H1 (cell line): ENCODE measurements around the gene FGGY. TPM values are rescaled to one million over a fixed set of nuclear protein-coding genes. Genes with fewer than 3 reads are reported as not detected.

Experiments
- CTCF ChIA-PET: fragments of 300-600 bp; sonication (Branson Sonifier 250); formaldehyde crosslinking; loops from one replicate; lab custom pipeline; 2021; ENCODE audit not compliant: partially characterized antibody; lab: Charles Lee
- POLR2A ChIA-PET: fragments of 300-600 bp; sonication (Branson Sonifier 250); formaldehyde crosslinking; loops from one replicate; lab custom pipeline; 2021; ENCODE audit warnings: inconsistent platforms; ENCODE audit not compliant: partially characterized antibody; lab: Charles Lee
- DNase-seq, 2 experiments: peaks; one replicate each; pipeline versions ENCODE4 v3.0.0 to v3.0.0-alpha.2; 2010 to 2022; ENCODE audit warnings: low spot score in 2 of 2, low read depth in 1 of 2, mixed read lengths in 1 of 2
- FAIRE-seq: peaks from 2 replicates; lab custom pipeline; 2011; peaks lifted over from hg19 to GRCh38; lab: Jason Lieb, UNC
- H2AFZ ChIP-seq: 2 replicates; pipeline ENCODE4 v1.8.1; 2012; ENCODE audit warnings: low read length, inconsistent platforms
- H2AK5ac ChIP-seq: 2 replicates; pipeline ENCODE4 v1.6.1; 2013; ENCODE audit warnings: low read depth, low read length
- H2BK120ac ChIP-seq: replicated peaks from 2 replicates; pipeline ENCODE3; 2013; ENCODE audit warnings: low read depth, low read length, inconsistent platforms
- H2BK12ac ChIP-seq: 2 replicates; pipeline ENCODE4 v1.6.1; 2013; ENCODE audit warnings: low read depth, low read length
- H2BK15ac ChIP-seq: 2 replicates; pipeline ENCODE4 v1.6.1; 2013; ENCODE audit warnings: low read length
- H2BK20ac ChIP-seq: 2 replicates; pipeline ENCODE4 v1.6.1; 2013; ENCODE audit warnings: low read length
- H2BK5ac ChIP-seq: 2 replicates; pipeline ENCODE4 v1.6.1; 2013; ENCODE audit warnings: low read depth, low read length
- H3K14ac ChIP-seq: 2 replicates; pipeline ENCODE4 v1.6.1; 2013; ENCODE audit warnings: inconsistent platforms; ENCODE audit not compliant: insufficient read length
- H3K18ac ChIP-seq: 2 replicates; pipeline ENCODE4 v1.6.1; 2013; ENCODE audit warnings: low read length; ENCODE audit errors: extremely low read depth
- H3K23ac ChIP-seq: 2 replicates; pipeline ENCODE4 v1.6.1; 2013; ENCODE audit warnings: inconsistent platforms; ENCODE audit not compliant: insufficient read length
- H3K23me2 ChIP-seq: 2 replicates; pipeline ENCODE4 v1.6.1; 2013; ENCODE audit warnings: low read depth, low read length
- H3K27ac ChIP-seq: 2 replicates; pipeline ENCODE4 v1.6.1; 2011; ENCODE audit warnings: low read depth, low read length, inconsistent platforms
- H3K27me3 ChIP-seq, 4 experiments: replicated peaks in 1 of 4; 1 replicate in 1 of 4; 2 replicates in 3 of 4; pipeline versions ENCODE4 v1.6.1 to v1.8.1; 2011 to 2013; ENCODE audit warnings: low read length in 3 of 4, mild to moderate bottlenecking in 3 of 4, inconsistent platforms in 2 of 4, mixed read lengths in 2 of 4, moderate library complexity in 1 of 4; ENCODE audit not compliant: control insufficient read depth in 3 of 4, insufficient read depth in 3 of 4; ENCODE audit errors: extremely low read depth in 1 of 4
- H3K36me3 ChIP-seq, 4 experiments: 2 replicates each; pipeline versions ENCODE4 v1.6.1 to v1.8.1; 2011 to 2013; ENCODE audit warnings: mild to moderate bottlenecking in 4 of 4, low read length in 3 of 4, moderate library complexity in 2 of 4, control low read depth in 1 of 4, inconsistent platforms in 1 of 4; ENCODE audit not compliant: insufficient read depth in 4 of 4, control insufficient read depth in 2 of 4
- H3K4ac ChIP-seq: replicated peaks from 2 replicates; pipeline ENCODE3; 2013; ENCODE audit warnings: low read length, low read depth, mixed read lengths, inconsistent platforms; ENCODE audit not compliant: insufficient read length
- H3K4me1 ChIP-seq, 4 experiments: replicated peaks in 1 of 4; 1 replicate in 1 of 4; 2 replicates in 3 of 4; pipeline versions ENCODE4 v1.6.1 to v1.8.1; 2011 to 2013; ENCODE audit warnings: low read length in 3 of 4, inconsistent platforms in 2 of 4, mixed read lengths in 1 of 4; ENCODE audit not compliant: insufficient read depth in 4 of 4, control insufficient read depth in 3 of 4
- H3K4me2 ChIP-seq, 2 experiments: 2 replicates each; pipeline versions ENCODE4 v1.6.1 to v1.8.1; 2011 to 2013; ENCODE audit warnings: low read depth in 2 of 2, low read length in 2 of 2, control low read depth in 1 of 2, inconsistent platforms in 1 of 2, mild to moderate bottlenecking in 1 of 2; ENCODE audit not compliant: insufficient read depth in 1 of 2
- H3K4me3 ChIP-seq, 4 experiments: fragments of 200-600, 300-600 bp in 1 of 4; sonication (generic), shearing (Covaris generic), sonication (Bioruptor Twin) in 1 of 4; 2 replicates each; pipeline versions ENCODE4 v1.5.1 to v1.8.1; 2011 to 2016; ENCODE audit warnings: low read length in 4 of 4, low read depth in 3 of 4, control low read depth in 2 of 4, inconsistent platforms in 2 of 4, mild to moderate bottlenecking in 2 of 4, mixed read lengths in 1 of 4, moderate library complexity in 1 of 4; ENCODE audit not compliant: insufficient read depth in 2 of 4; ENCODE audit errors: extremely low read depth in 1 of 4
- H3K56ac ChIP-seq: replicated peaks from 2 replicates; pipeline ENCODE3; 2013; ENCODE audit warnings: low read depth, mild to moderate bottlenecking, mixed read lengths, low read length, inconsistent platforms; ENCODE audit not compliant: insufficient read length
- H3K79me1 ChIP-seq: 2 replicates; pipeline ENCODE4 v1.6.1; 2013; ENCODE audit warnings: low read depth, low read length, control low read depth
- H3K79me2 ChIP-seq, 2 experiments: 2 replicates each; pipeline versions ENCODE4 v1.6.1 to v1.8.1; 2012 to 2013; ENCODE audit warnings: low read length in 2 of 2, mild to moderate bottlenecking in 2 of 2, inconsistent platforms in 1 of 2; ENCODE audit not compliant: insufficient read depth in 2 of 2, control insufficient read depth in 1 of 2
- H3K9ac ChIP-seq, 4 experiments: replicated peaks in 1 of 4; 1 replicate in 1 of 4; 2 replicates in 3 of 4; pipeline versions ENCODE4 v1.6.1 to v1.8.1; 2011 to 2013; ENCODE audit warnings: low read depth in 3 of 4, low read length in 3 of 4, control low read depth in 2 of 4, mild to moderate bottlenecking in 2 of 4, moderate library complexity in 2 of 4, inconsistent platforms in 1 of 4; ENCODE audit errors: extremely low read depth in 1 of 4
- H3K9me3 ChIP-seq, 2 experiments: 2 replicates each; pipeline versions ENCODE4 v1.6.1 to v1.8.1; 2012 to 2013; ENCODE audit warnings: mild to moderate bottlenecking in 2 of 2, moderate library complexity in 2 of 2, control low read depth in 1 of 2, inconsistent platforms in 1 of 2, low read depth in 1 of 2, low read length in 1 of 2, mixed read lengths in 1 of 2; ENCODE audit not compliant: insufficient read depth in 2 of 2
- H4K20me1 ChIP-seq, 2 experiments: replicated peaks in 1 of 2; 2 replicates each; pipeline versions ENCODE3 to v1.8.1; 2011 to 2013; ENCODE audit warnings: inconsistent platforms in 2 of 2, low read length in 2 of 2, mild to moderate bottlenecking in 1 of 2; ENCODE audit not compliant: insufficient read depth in 2 of 2, control insufficient read depth in 1 of 2
- H4K5ac ChIP-seq: 2 replicates; pipeline ENCODE4 v1.6.1; 2013; ENCODE audit warnings: low read length, low read depth, mixed read lengths, inconsistent platforms; ENCODE audit not compliant: insufficient read length
- H4K8ac ChIP-seq: 2 replicates; pipeline ENCODE4 v1.8.0; 2013; ENCODE audit warnings: mild to moderate bottlenecking, moderate library complexity, low read length, inconsistent platforms; ENCODE audit not compliant: insufficient read depth; ENCODE audit errors: extremely low read depth
- H4K91ac ChIP-seq: replicated peaks from 2 replicates; pipeline ENCODE3; 2013; ENCODE audit warnings: low read length, mixed read lengths, inconsistent platforms; ENCODE audit not compliant: insufficient read length
- ASH2L ChIP-seq: fragments of 200-600, 300-600 bp; sonication (generic); IDR thresholded peaks from one replicate; pipeline ENCODE4 v1.7.1; 2017; ENCODE audit warnings: low read length
- CEBPB ChIP-seq: IDR thresholded peaks from 2 replicates; pipeline ENCODE4 v1.6.1; 2012; ENCODE audit warnings: low read depth, low read length
- CHD1 ChIP-seq: IDR thresholded peaks from 2 replicates; pipeline ENCODE4 v1.6.1; 2012; ENCODE audit warnings: low read depth, low read length, improper control_type of control experiment
- EGR1 ChIP-seq: IDR thresholded peaks from 2 replicates; pipeline ENCODE4 v1.6.1; 2011; ENCODE audit warnings: low read depth, low read length, borderline replicate concordance
- EZH2 ChIP-seq: fragments of 200-600 bp; sonication (generic); IDR thresholded peaks from 2 replicates; pipeline ENCODE4 v1.7.1; 2012; ENCODE audit warnings: low read depth, mild to moderate bottlenecking, moderate library complexity, low read length, inconsistent platforms; ENCODE audit not compliant: severe bottlenecking
- GABPA ChIP-seq: IDR thresholded peaks from 2 replicates; pipeline ENCODE4 v1.6.1; 2011; ENCODE audit warnings: mild to moderate bottlenecking, low read length, moderate library complexity, borderline replicate concordance; ENCODE audit not compliant: insufficient read depth
- HDAC6 ChIP-seq: IDR thresholded peaks from one replicate; pipeline ENCODE4 v1.7.1; 2012; ENCODE audit warnings: low read depth, mild to moderate bottlenecking, inconsistent platforms, low read length, moderate library complexity
- KDM4A ChIP-seq: IDR thresholded peaks from one replicate; pipeline ENCODE4 v1.7.1; 2012; ENCODE audit warnings: low read depth, mild to moderate bottlenecking, moderate library complexity, low read length, inconsistent platforms; ENCODE audit not compliant: severe bottlenecking
- POLR2A ChIP-seq, 2 experiments: IDR thresholded peaks; 1 replicate in 1 of 2; 2 replicates in 1 of 2; pipeline ENCODE4 v1.6.1; 2011; ENCODE audit warnings: low read depth in 2 of 2, low read length in 2 of 2, mild to moderate bottlenecking in 2 of 2; ENCODE audit errors: control extremely low read depth in 1 of 2
- RBBP5 ChIP-seq: IDR thresholded peaks from 2 replicates; pipeline ENCODE4 v1.7.1; 2012; ENCODE audit warnings: low read depth, mild to moderate bottlenecking, inconsistent platforms, low read length, moderate library complexity, borderline replicate concordance
- RNF2 ChIP-seq: fragments of 200-900, 300-1000 bp; sonication (generic); IDR thresholded peaks from 2 replicates; pipeline ENCODE4 v1.7.1; 2016; ENCODE audit warnings: borderline replicate concordance, low read depth, mild to moderate bottlenecking, antibody characterized with exemption, low read length; ENCODE audit not compliant: poor library complexity, severe bottlenecking; ENCODE audit errors: missing control alignments
- SP2 ChIP-seq: IDR thresholded peaks from 2 replicates; pipeline ENCODE4 v1.6.1; 2012; ENCODE audit warnings: mild to moderate bottlenecking, low read length, inconsistent platforms
- TAF1 ChIP-seq: IDR thresholded peaks from 2 replicates; pipeline ENCODE4 v1.6.1; 2011; ENCODE audit warnings: mild to moderate bottlenecking, low read depth, low read length
- TCF12 ChIP-seq: IDR thresholded peaks from 2 replicates; pipeline ENCODE4 v1.6.1; 2011; ENCODE audit warnings: low read depth, mild to moderate bottlenecking, low read length
- WGBS, 2 experiments: shearing (Covaris generic) in 1 of 2; methylation state at CpG; one replicate each; pipeline versions ENCODE4 v1.1.6 to v1.1.7; 2013 to 2015; ENCODE audit warnings: low lambda C conversion rate in 2 of 2, mixed read lengths in 2 of 2, inconsistent platforms in 1 of 2, low coverage in 1 of 2, missing lambda C conversion rate in 1 of 2; ENCODE audit not compliant: insufficient replicate concordance in 2 of 2, insufficient coverage in 1 of 2, insufficient read length in 1 of 2; ENCODE audit errors: extremely low coverage in 1 of 2, missing lambda C conversion rate in 1 of 2; 5-methylcytosine and 5-hydroxymethylcytosine counted together
- polyA plus RNA-seq, 7 experiments: library from polyadenylated mRNA; depleted of rRNA in 3 of 7; stranded (reverse) in 5 of 7; unstranded in 2 of 7; fragments of >200 nt in 5 of 7; fragments of 200-250 nt in 2 of 7; gene quantifications; 1 replicate in 5 of 7; 2 replicates in 1 of 7; 4 replicates in 1 of 7; pipeline versions ENCODE4 v1.2.1 to v1.2.3, GENCODE V29; 2011 to 2013; ENCODE audit warnings: missing spikeins in 2 of 7, mixed read lengths in 2 of 7
- total RNA-seq: library from RNA; stranded (reverse); fragmentation: NEBNext Ultra II Directional; extraction: Animal tissue kit (Norgen Biotek cat#: 25700); gene quantifications from 2 replicates; pipeline ENCODE4 v1.2.1, GENCODE V29; 2021
- TF ChIP-seq, protein P1 (sequence below): IDR thresholded peaks from 2 replicates; pipeline ENCODE4 v1.6.1; 2011; ENCODE audit warnings: low read depth, mild to moderate bottlenecking, low read length; ENCODE audit not compliant: insufficient read depth

Gene FGGY
- total and polyA plus RNA-seq, 2 of the 8 experiments (the other 6 are each of a cell fraction or from before 2014, with no cell fraction given): 10.3 to 12.5 TPM

GRCh38 chr1:59693406-59693805 is 396.5 kb downstream of the FGGY start:
- Histone ChIP-seq H3K23me2 (no peaks in the 10 kb centered on the region; the same call in 1 of the 2 replicates), H2BK15ac (no peak overlapping the region), H3K4me2 (no peak overlapping the region), H4K5ac (no peak overlapping the region), H3K4ac (no peak overlapping the region), H3K9ac (no peak overlapping the region), H2BK5ac (no peak overlapping the region), H3K18ac (no peak overlapping the region), H2AK5ac (no peak overlapping the region), H3K23ac (no peak overlapping the region), H3K79me2 (no peaks in the 10 kb centered on the region), H4K20me1 (no peaks in the 10 kb centered on the region), H3K4me3 (no peak overlapping the region), H3K56ac (no peak overlapping the region), H3K9me3 (no peaks in the 10 kb centered on the region), H2BK12ac (no peak overlapping the region), H3K79me1 (no peaks in the 10 kb centered on the region), H2BK120ac (no peak overlapping the region), H3K27ac (no peak overlapping the region), H2BK20ac (no peak overlapping the region), H3K36me3 (no peaks in the 10 kb centered on the region), H4K8ac (no peak overlapping the region), H2AFZ (no peak overlapping the region), H3K14ac (no peak overlapping the region), H3K27me3 (no peaks in the 10 kb centered on the region; a peak in 1 of 7 replicates), H4K91ac (no peak overlapping the region), H3K4me1 (peaks cover 0 to 6% (median 1%) of the 10 kb centered on the region in 4 experiments; a peak in 5 of 7 replicates)
- 95% methylated on average over 5 of the region's 5 CpGs; no CpG with 5 or more reads in 1 of the 2 experiments for WGBS, 2 experiments
- ChIA-PET CTCF (interaction anchor here (1.5 kb wide), 1 partner anchor 13 kb away, joined by 3 read pairs; no protein-coding TSS in a partner anchor), POLR2A (no interaction called here)
- DNase-seq (no peak), FAIRE-seq (no peak)
- no peak for TF ChIP-seq TCF12
- TF ChIP-seq KDM4A: no peak
- TF ChIP-seq, protein P1, sequence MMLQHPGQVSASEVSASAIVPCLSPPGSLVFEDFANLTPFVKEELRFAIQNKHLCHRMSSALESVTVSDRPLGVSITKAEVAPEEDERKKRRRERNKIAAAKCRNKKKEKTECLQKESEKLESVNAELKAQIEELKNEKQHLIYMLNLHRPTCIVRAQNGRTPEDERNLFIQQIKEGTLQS: no peak
- no peak for TF ChIP-seq RBBP5
- no peak for TF ChIP-seq SP2
- TF ChIP-seq TAF1: no peak
- no peak for TF ChIP-seq CHD1
- no peak for TF ChIP-seq POLR2A (IDR thresholded peaks at IDR 0.05; ENCODE audit: control extremely low read depth in 1 of 2, low read depth in 2 of 2, low read length in 2 of 2)
- TF ChIP-seq EGR1: no peak
- TF ChIP-seq RNF2: no peak
- TF ChIP-seq EZH2: no peak
- TF ChIP-seq GABPA: no peak
- TF ChIP-seq CEBPB: no peak
- TF ChIP-seq ASH2L: no peak
- TF ChIP-seq HDAC6: no peak
